Measurements from ENCODE around the gene PRAME.
"Not testable (repeated sequence)": the region's sequence is repeated elsewhere in the genome, so short reads cannot be mapped to it uniquely, and the experiment has no call there.

Gene PRAME

DNA sequence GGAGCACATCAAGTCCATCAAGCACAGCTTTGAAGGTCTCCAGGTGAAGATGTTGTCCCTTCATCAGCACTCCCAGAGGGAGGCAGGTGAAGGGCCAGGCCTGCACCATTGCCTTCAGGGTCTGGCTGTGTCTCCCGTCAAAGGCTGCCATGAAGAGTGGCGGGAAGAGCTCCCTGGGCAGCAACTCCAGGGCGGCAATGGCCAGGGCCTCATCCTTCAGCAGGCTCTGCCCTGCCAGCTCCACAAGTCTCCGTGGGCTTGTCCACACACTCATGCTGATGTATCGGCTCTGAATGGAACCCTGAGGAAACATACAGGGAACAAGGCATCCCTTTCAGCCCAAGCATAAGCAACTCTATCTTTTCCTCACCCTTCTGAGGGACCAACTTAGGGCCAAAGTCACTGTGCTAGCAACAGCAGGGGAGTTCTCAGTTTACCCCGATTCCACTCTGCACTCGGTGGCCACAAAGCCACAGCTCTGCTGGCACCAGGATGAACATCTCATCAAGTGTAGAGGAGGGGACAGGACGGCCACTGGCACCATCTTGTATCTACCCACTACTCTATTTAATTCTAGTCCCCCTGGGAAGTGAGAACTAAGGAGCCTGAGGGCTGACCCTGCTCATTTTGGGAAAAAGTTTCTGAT is 8.2 kb downstream of the PRAME start:
- DNase-seq = no peak

DNA sequence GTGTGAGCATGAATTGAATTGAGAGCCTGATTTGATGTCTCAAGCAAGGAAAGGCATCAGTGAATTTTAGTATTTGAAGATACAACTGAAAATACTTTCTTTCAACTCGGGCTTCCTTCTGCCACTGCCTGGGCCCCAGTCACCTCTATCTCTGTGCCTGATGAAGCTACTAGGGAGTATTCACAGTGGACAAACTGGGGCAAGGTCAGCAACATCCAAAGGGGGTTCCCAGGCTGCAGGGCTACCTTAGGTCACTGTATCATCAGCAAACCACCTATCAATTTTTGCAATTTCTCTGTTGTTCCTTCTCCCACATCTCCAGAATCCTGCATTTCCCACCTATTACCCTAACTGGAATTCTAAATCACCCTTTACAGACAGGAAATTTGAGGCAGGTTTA is 10.2 kb downstream of the PRAME start:
- no peak for DNase-seq

DNA sequence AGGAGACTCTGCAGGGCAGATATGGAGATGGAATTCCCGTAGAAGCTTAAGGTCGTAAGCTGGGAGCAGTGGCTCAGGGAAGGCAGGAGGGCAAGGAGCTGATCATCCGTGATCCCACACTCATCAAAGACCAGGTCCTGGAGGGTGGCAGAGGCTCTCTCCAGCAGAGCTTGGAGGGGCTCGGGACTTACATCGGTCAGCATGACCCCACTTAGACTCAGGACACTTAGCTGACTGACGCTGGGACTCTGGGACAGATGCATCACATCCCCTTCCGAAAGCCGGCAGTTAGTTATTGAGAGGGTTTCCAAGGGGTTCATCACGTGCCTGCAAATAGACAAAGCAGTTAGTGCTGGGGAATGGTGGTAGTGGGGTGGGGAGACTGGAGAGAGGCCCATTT is 10.7 kb downstream of the PRAME start:
- no peak for DNase-seq

DNA sequence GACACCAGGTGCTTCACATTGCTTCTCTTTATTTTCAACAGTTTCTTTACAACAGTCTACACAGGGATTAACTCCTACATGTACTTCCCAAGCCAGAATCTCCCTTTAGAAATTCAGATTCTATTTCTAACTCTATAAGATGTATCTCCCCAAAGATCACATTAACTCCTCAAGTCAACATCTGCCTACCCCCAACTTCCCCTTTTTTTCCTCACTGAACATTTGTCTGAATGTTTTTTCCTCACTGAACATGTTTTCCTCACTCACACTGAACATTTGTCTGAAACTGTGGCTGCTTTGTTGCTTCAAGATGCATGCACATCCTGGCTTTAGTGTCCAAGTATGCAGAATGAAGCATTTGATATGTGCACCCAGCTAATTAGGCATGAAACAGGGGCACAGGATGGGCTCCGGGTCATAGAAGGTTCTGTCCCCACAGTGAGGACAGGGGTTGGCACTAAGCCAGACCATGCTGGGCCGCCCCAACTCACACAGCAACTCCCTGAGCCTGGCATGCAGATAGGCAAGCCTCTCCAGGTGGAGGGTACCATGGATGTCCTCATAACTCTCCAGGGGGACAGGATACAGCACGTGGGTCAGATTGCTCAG is 11.3 kb downstream of the PRAME start:
- no peak for DNase-seq

DNA sequence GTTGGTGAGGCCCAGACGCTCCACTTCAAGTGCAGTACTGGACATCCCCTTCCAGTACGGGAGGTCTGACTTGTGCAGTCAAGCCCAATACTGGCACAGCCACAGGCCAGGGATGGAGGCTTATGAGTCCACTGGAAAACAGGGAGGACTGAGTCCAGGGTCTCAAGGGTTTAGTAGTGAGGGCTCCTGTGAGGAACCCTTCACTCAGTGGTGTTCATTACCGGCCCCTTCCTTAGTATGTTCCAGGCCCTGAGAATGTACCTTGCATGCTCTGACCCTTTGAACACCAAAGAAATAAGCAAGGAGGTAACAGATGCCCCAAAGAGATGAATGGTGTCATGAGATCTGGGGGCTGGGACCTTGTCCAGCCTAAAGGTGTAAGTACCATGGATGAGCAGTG is 11.8 kb downstream of the PRAME start:
- DNase-seq = no peak

DNA sequence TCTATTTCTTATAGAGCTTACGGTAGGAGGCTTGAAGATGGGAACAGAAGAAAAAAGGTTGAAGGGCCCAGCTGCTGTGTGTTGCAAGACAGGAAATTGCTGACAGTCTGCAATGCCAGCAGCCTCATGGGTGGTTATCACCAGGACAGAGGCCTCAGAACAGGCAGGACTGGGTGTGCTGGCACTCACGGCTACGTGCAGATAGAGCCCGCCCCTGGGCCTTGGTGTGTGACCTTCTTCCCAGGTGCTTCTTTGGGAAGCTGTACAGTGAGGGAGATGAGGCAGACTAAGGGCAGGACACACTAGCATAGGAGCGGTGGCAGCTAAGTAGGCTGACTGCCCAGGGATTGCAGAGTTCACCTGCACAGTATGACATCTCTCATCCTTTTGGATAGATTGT is 12.6 kb downstream of the PRAME start:
- no peak for DNase-seq

DNA sequence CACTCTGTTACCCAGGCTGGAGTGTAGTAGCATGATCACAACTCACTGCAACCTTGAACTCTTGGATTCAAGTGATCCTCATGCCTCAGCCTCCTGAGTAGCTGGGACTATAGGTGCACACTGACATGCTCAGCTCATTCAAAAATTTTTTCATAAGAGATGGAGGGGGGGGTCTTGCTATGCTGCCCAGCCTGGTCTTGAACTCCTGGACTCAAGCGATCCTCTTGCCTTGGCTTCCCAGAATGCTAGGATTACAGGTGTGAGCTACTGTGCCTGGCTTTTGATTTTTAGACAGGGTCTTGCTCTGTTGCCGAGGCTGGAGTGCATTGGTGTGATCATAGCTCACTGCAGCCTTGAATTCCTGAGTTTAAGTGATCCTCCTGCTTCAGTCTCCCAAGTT is 14.0 kb downstream of the PRAME start:
- DNase-seq = no peak

DNA sequence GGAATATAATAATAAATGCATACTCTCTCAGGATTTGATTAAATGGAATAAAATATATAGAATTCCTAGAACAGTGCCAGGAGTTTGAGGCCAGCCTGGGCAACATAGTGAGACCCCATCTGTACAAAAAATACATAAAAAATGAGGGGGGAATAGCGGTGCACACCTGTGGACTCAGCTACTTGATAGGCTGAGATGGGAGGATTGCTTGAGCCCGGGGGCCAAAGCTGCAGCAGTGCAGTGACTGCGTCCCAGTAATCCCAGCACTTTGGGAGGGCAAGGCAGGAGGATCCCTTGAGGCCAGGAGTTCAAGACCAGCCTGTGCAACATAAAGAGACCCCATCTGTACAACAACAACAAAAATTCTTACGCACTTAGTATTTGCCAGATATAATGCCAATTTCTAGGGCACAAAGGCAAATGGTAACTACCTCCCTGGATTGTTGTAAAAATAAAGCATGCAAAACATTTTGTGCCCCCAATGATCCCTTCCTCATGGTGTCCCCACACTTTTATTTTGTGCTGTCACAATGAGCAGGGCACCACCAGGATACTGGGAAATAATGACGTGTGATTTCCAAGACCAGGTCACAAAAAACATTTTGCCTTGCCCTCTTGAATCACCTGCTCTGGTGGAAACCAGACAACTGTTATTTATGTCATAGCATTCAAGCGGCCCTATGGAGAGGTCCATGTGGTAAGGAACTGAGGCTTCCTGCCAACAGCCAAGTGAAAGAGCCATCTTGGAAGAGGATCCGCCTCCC is 20.7 kb downstream of the PRAME start:
- no peak for DNase-seq

DNA sequence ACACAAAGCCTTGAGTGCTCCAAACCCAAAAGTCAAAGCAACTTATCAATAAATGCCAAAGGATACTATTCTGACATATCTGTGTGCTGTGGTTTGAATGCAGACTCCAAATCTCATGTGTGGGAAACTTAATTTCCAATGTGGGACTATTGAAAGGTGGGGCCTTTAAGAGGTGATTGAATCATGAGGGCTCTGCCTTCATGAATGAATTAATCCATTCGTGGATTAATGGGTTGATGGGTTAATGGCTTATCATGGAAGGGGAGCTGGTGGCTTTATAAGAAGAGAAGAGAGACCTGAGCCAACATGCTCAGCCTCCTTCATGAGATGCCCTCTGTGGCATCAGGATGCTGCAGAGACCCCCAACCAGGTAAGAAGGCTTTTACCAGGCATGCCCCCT is 22.1 kb downstream of the PRAME start:
- no peak for DNase-seq

DNA sequence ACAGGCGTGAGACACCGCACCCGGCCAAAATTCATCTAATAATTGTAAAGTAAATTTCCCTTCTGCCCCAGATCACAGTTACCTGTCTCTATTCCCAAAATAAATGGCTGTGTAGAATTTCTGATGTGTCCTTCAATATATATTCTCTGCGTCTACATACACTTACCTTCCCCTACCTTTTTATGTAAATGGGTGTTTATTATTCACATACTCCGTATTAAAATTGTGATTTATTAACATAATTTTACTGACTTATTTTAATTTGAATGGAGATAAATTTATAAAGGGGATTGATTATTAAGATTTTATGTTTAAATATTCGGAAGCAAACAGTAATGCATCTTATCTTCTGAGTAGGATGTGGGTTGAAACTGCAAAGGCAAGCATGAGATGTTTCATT is 22.6 kb downstream of the PRAME start:
- DNase-seq = no peak

DNA sequence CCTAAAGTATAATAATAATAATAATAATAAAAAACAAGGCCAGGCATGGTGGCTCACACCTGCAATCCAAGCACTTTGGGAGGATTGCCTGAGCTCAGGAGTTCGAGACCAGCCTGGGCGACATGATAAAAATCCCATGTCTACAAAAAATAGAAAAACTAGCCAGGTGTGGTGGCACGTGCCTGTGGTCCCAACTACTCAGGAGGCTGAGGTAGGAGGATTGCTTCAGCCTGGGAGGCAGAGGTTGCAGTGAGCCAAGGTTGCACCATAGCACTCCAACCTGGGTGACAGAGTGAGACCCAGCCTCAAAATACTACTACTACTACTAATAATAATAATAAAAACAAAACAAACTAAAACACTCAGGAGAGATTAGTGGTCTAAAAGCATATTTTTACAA is 23.4 kb downstream of the PRAME start:
- DNase-seq = no peak

DNA sequence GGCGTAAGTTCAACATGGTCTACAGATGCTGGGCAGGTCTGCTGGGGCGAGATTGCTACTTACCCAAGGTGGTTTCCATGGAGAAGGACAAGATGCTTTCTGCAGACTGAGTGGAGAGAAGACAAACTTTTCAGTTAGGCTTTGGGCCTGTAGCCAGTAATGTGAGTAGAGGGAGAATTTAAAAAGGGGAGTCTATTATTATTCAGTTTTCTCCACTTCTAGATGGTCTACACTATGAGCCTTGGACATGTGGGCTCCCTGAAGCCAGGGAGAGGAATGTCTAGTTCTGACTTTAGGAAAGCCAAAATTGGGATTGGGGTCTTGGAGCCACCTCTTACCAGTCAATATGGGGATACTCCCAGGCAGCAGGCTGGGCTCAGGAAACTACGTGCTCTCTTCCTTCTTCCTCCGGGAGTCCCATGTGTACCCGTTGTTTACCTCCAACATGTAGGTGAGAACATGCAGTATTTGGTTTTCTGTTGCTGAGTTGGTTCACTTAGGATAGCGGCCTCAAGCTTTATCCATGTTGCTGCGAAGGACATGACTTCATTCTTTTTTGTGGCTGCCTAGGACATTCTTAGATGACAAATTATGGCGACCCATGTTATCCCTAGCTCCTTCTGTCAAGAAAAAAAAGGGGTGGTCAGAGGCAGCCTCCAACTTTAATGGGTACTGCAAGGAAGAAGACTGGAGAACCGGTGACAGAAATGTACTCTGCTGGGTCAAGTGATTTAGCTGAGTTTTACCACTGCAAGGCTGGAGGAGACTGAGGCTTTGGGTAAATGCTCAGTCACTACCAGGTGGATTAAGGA is 24.3 kb downstream of the PRAME start:
- no peak for DNase-seq

DNA sequence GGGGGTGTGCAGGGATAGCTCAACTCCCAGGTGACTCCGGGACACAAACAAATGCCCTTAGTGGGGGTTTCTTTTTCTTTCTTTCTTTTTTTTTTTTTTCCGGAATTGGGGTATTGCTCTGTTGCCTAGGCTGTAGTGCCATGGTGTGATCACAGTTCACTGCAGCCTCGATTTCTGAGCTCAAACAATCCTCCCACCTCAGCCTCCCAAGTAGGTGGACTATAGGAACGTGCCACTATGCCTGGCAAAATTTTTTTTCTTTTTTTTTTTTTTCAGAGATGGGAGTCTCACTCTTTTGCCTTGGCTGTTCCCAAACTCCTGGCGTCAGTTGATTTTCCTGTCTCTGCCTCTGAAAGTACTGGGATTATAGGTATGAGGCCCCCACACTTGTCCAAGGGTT is 25.2 kb downstream of the PRAME start:
- DNase-seq = no peak

DNA sequence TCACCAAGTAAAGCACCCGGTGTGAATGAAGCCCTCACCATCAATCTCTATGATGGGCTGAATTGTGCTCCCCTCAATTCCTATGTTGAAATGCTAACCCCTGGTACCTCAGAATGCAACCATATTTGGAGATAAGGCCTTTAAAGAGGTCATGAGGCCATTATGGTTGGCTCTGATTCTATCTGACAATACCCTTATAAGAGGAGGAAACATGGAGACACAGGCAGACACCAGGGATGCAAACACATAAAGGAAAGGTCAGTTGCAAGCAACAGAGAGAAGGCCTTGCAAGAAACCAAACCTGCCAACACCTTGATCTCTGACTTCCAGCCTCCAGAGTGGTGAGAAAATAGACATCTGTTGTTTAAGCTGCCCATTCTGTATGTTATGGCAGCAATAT is 25.6 kb downstream of the PRAME start:
- no peak for DNase-seq

DNA sequence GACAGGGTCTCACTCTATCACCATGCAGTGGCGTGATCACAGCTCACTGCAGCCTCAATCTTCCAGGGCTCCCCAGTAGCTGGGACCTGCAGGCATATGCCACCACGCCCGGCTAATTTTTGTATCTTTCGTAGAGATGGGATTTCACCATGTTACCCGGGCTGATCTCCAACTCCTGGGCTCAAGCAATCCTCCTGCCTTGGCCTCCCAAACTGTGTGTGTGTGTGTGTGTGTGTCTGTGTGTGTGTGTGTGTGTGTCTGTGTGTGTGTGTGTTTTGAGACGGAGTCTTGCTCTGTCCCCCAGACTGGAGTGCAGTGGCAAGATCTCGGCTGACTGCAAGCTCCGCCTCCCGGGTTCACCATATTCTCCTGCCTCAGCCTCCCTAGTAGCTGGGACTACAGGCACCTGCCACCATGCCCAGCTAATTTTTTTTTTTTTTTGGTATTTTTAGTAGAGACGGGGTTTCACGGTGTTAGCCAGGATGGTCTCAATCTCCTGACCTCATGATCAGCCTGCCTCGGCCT is 26.5 kb downstream of the PRAME start:
- DNase-seq = not testable (repeated sequence)

DNA sequence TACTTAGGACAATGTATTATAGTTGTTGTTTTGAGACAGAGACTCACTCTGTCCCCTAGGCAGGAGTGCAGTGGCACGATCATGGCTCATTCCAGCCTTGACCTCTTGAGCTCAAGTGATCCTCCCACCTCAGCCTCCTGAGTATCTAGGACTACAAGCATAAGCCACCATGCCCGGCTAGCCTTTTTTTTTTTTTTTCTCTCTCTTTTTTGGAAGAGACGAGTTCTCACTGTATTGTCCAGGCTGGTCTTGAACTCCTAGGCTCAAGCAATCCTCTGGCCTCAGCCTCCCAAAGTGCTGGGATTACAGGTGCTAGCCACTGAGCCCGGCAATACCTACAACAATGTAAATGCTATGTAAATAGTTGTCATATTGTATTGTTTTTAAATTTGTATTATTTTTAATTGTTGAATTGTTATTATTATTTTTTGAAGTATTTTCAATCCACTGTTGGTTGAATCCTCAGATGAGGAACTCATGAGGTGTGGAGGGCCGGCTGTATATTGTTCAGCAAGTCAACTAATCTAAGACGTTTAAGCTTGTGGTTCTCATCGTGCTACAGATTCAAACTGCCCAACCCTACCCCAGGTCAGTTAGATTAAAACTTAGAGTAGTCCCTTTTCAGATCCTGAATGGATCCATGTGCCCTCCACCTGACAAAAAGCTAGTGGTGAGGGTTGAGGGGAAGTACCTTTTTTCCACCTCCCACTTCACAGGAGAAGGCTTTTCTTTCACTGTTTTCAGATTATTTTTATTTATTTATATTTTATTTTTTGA is 27.1 kb downstream of the PRAME start:
- DNase-seq = no peak

DNA sequence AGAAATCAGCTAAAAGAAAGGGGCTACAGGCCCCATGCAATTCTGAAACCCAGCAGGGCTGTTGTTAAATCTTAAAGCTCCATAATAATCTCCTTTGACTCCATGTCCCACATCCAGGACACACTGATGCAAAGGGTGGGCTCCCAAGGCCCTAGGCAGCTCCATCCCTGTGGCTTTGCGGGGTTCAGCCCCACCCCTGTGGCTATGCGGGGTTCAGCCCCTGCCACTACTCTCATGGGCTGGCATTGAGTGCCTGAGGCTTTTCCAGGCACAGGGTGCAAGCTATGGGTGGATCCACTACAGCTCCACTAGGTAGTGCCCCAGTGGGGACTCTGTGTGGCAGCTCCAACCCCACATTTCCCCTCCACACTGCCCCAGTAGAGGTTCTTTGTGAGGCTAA is 30.3 kb downstream of the PRAME start:
- no peak for DNase-seq

DNA sequence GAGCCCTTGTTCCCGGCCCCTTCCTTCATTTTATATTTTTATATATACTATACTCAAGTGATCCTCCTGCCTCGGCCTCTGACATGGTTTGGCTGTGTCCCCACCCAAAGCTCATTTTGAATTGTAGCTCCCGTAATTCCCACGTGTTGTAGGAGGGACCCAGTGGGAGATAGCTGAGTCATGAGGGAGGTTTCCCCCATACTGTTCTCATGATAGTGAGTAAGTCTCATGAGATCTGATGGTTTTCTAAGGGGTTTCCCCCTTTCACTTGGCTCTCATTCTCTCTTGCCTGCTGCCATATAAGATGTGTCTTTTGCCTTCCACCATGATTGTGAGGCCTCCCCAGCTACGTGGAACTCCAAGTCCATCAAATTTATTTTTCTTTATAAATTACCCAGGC is 31.8 kb downstream of the PRAME start:
- no peak for DNase-seq

DNA sequence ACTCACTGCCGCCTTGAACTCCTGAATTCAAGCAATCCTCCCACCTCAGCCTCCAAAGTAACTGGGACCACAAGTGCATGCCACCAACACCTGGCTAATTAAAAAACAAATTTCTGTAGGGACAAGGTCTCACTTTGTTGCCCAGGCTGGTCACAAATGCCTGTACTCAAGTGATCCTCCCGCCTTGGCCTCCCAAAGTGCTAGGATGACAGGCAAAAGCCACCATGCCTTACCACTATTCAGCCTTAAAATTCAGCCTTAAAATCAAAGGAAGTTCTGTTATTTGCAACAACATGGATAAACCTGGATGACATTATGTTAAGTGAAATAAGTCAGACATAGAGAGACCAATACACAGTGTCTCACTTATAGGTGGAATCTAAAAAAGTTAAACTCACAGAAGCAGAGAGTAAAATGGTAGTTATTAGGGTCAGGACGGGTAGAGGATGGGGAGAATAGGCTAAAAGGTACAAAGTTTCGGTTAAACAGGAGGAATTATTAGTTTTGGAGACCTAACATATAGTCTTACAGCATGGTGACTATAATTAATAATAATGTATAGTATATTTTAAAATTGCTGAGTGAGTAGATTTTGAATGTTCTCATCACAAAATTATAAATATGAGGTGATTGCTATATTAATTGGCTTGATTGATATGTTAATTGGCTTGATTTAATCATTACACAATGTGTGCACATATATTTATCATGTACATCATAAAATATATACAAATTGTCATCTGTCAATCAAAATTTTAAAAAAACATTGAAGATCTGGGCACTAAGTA is 32.7 kb downstream of the PRAME start:
- no peak for DNase-seq

DNA sequence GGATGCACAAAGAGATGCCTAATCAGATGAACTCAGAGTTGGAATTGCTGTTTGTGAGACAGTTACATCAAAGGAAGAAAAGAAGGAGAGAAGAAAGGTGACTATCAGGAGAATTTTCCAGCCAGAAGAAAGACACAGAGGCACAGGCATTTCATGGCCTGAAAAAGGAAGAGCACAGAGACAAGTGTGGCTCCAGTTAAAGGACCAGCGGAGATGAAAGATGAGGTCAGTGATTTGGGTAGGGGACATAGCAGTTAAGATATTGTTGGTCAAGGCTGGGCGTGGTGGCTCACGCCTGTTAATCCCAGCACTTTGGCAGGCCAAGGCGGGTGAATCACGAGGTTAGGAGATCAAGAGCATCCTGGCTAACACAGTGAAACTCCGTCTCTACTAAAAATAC is 35.6 kb downstream of the PRAME start:
- DNase-seq = no peak

DNA sequence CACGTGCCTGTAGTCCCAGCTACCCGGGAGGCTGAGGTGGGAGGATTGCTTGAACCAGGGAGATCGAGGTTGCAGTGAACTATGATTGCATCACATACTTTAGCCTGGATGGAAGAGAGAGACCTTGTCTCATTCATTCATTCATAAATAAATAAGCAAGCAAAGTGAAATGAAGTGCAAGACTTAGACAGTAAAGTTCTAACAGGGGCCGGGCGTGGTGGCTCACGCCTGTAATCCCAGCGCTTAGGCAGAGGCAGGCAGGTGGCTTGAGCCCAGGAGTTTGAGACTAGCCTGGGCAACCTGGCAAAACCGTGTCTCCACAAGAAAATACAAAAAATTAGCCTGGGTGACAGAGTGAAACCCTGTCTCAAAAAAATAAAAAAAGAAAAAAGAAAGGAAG is 37.4 kb downstream of the PRAME start:
- no peak for DNase-seq
